GM12892 (cell line): ENCODE results near the gene SOX18.

Source experiments
- DNase-seq: peaks from one replicate; pipeline ENCODE4 v3.0.0; 2011; ENCODE audit not compliant: insufficient read length
- FAIRE-seq: peaks from 2 replicates; lab custom pipeline; 2011; peaks lifted over from hg19 to GRCh38; lab: Jason Lieb, UNC
- POLR2A ChIP-seq: IDR thresholded peaks from 2 replicates; pipeline ENCODE4 v1.6.1; 2011; ENCODE audit warnings: low read depth, low read length, control low read depth
- POLR2AphosphoS5 ChIP-seq: IDR thresholded peaks from 2 replicates; pipeline ENCODE4 v1.6.1; 2011; ENCODE audit warnings: low read depth, low read length, control low read depth
- TAF1 ChIP-seq: IDR thresholded peaks from 2 replicates; pipeline ENCODE4 v1.6.1; 2011; ENCODE audit warnings: low read depth, mild to moderate bottlenecking, control low read depth, low read length, borderline replicate concordance

SOX18 gene

DNA sequence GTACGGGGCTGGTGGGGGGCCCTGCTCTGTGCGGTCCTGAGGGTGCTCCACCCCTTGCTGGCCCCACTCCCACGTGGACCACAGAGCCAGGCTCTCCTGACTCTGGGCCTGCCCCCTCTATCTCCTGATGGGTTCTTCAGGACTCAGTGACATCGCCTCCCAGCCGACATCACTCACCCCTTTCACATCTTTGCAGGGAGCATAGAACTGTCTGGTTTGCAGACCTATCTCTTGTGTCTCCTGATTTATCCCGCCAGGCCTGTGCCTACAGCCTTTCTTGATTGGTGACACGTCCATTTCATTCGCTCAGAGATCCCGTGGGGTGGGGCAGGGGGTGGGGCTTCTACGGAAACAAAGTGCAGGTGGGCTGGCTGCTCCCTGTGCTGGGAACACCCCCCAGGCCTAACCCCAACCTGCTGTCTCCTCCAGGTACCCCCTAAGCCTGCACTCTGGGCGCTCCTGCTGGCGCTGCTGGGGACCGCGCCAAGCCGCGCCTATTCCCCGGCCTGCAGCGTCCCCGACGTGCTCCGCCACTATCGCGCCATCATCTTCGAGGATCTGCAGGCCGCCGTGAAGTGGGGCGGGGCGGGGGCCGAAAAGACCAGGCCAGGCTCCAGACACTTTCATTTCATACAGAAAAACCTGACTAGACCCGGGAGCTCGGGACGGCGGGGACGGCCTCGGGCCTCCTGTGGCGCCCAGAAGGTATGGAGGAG, 11.8 kb downstream of the SOX18 start:
- TF ChIP-seq POLR2A (peak; percentile 55; the same call in 1 of the 2 replicates), TAF1 (no peak), POLR2AphosphoS5 (peak; percentile 62)
- DNase-seq, result no peak
- no peak for FAIRE-seq

DNA sequence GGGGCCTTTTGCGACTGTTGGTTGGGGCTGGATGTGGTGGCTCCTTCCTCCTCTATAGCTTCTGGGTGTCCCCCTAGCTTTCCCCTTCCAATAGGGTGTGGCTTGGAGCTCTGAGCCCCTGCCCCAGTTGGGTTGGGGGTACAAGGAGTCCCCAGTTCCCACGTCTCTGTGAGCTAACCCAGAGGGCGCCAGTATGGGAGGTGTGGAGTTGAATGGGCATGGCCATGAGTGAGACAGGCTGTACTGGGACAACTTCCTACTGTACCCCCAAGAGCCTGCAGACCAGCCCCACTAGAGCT, 12.3 kb downstream of the SOX18 start:
- TF ChIP-seq POLR2A (peak; percentile 15; the same call in 1 of the 2 replicates), POLR2AphosphoS5 (no peak)
- DNase-seq (no peak), FAIRE-seq (no peak)

DNA sequence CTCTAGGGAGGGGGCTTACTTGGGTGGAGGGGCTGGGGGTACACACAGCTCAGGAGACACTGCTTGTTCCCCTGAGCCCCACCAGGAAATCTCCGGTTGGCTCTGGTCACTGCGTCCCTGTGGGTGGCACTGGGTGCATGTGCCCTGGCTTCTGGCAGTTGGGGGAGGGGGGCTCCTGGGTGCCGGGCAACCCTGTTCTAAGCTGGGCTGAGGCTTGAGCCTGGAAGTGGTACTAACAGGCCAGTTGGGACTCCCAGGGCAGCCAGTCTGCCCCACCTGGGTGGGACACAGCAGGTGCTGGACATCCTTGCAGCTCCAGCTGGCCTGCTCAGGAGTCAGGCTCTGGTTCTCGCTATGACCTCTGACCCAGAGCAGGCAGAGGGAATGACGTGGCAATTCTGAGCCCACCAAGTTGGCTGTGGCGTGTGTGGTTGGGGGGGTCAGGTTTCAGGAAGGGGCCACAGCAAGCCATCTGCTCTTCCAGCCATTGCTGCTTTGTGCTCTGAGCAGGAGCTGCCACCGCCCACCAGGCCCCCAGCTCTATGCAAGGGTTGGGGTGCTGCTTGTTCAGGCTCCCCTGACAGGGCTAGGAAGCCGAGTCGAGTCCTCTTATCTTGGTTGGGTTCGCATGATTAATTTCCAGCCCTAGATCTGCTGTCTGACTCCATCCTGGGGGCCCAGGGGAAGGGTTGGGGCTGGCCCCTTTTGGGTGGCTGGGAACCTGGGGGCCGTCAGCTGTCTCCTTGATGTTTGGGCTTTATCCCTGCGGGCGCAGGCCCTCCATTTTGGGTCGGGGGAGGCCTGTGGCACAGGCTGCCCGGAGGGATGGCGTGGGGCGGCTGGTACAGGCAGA, 12.9 kb downstream of the SOX18 start:
- TF ChIP-seq TAF1 (no peak), POLR2A (no peak; the same call in 1 of the 2 replicates), POLR2AphosphoS5 (no peak)
- FAIRE-seq, result no peak
- DNase-seq, result no peak

DNA sequence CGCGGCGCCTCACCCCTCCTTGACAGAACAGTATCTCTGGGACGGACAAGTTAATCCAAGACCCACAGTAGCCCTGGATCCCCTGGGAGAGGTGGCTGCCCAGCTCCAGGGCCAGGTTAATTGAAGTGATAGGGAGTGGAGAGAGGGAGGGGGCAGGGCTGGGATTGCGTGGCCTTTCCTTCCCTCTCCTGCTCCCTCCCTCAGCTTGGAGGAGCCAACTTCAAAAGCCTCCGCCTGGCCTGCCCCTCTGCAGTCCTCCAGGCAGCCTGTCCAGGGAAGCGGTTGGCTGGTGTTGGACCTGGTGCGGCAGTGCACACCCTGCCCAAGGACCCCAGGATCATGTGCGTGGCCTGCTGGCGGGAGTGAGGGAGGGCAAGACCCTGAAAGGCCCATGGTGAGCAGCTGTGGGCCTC, 13.5 kb downstream of the SOX18 start, which contains the start of gene C20orf204:
C20orf204 (plus strand) TSS at position 250 of the 413 bp plus-strand sequence; CDS start at position 392, 142 bp downstream.
- FAIRE-seq, result no peak
- DNase-seq, result no peak
- 0 out of 2 replicates have a peak, but pooled peaks have one; percentile 39 for TF ChIP-seq POLR2A
- TF ChIP-seq TAF1, result no peak

DNA sequence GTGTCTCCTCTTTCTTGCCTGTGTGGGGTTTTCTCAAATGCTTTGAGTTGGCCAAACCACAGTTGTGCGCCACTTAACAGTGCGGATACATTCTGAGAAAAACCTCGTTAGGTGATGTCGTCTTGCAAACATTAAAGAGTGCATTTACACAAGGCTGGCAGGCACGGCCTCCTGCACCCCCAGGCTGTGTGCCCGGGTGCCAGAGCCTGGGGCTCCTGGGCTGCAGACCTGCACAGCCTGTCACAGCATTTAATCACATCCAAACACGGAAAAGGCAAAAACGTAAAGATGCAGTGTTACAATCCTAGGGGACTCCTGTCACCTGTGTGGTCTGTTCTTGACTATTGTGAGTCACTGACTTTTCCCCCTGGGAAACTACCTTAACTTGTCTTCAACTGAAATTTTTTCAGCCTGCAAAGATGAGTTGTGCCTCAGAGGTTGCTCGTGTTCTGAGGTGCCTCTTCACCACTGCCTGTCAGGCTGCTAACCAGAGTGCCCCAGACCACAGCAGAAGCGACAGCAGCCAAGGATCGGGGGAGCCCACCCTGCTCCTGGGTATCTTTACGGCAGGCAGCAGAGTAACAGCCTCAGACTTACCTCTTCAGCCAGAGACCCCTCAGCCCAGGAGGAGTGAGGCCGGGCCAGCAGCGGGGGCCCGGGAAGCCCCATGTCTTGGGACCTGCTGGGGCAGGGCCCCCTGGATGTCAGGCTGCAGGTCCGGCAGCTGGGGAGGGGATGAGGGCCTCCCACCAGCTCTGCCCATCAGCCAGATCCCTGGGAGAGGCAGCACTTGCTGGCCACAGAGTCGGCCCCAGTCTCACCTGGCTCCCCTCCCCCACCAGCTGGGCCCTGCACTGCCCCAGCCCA, 14.1 kb downstream of the SOX18 start:
- FAIRE-seq, result no peak
- peak; percentile 64; the same call in 1 of the 2 replicates for TF ChIP-seq POLR2AphosphoS5
- TF ChIP-seq TAF1, result no peak
- TF ChIP-seq POLR2A, result no peak
- no peak for DNase-seq

DNA sequence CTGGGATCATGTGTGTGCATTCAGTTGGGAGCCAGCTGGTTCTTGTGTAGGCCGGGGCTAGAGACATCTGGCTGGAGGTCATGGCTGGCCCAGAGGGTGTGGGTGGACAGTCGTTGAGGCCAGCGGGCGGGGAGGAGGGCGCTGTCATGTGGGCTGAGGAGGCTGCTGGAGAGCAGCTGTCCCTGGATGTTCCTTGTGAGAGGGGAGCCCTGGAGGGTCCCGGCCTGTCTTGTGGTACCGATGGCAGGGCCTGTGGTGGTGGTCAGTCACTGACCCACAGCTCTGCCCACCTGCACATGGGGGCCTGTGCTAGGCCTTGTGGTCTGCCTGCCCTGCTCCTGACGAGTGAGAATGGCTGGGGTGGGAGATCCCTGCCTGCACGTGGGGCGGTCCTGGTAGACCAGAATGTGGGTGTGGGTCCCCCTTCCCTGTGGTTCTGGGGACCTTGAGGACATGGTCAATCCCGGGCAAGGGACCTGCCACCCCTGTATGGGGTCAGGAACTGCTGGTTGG, 15.4 kb downstream of the SOX18 start:
- no peak for FAIRE-seq
- DNase-seq, result no peak
- TF ChIP-seq POLR2AphosphoS5 (no peak), POLR2A (no peak), TAF1 (no peak)

DNA sequence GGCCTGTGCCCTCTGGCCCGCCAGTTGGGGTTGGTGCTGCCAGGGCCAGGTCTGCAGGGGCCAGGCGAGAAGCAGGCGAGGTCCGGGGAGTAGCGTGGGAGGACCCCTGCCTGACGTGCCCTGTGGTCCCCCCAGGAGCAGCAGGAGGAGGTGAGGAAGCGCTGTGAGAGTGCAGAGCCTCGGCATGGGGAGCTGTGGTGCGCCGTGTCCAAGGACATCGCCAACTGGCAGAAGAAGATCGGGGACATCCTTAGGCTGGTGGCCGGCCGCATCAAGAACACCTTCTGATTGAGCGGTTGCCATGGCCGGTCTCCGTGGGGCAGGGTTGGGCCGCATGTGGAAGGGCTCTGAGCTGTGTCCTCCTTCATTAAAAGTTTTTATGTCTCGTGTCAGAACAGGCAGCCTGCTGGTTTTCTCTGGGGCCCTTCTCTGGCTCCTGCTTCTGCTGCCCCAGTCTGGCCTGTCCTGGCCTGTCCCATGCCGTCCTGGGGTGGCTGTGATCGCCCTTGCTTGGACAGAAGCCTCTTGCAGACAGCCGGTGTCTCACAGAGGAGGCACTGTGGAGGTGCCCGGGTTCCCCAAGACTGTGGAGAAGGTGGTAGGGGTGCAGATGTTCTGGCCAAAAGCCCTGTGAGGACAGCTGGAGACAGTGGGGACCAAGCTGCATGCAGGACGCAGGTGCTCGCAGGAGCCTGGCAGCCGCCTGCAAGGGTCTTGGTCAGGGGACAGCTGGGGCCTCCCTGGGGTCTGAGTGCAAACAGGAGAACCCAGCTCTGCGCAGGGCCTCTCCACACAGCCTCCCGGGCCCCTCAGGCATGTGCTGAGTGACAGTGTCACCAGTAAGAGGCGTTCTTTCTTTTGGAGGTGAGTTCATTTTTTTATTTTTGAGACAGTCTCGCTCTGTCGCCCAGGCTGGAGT, 16.5 kb downstream of the SOX18 start:
- FAIRE-seq (no peak), DNase-seq (no peak)
- TF ChIP-seq POLR2AphosphoS5 (peak; percentile 5; the same call in 1 of the 2 replicates), POLR2A (no peak)

DNA sequence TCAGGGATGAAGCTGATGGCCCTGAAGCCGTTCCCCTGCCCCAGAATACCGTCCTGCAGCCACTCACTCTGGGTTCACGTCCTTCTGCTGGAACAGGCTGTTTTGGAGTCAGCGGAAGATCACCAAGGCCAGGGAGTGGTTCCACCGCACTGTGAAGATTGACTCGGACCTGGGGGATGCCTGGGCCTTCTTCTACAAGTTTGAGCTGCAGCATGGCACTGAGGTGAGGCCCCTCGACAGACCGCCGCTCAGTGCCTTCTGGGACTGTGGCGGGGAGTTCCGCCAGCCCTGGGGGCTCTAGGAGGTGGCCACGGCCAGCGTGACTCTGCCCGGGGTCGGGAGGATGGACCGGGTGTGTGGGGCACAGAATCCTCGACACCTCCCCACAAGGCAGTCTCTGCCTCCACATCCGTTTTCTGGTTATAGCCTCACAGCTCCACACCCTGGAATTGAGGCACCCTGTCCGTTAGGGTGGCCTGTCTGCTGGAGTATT, 17.6 kb downstream of the SOX18 start:
- TF ChIP-seq POLR2A (no peak), TAF1 (no peak), POLR2AphosphoS5 (0 out of 2 replicates have a peak, but pooled peaks have one; percentile 10)
- no peak for FAIRE-seq
- DNase-seq, result no peak

DNA sequence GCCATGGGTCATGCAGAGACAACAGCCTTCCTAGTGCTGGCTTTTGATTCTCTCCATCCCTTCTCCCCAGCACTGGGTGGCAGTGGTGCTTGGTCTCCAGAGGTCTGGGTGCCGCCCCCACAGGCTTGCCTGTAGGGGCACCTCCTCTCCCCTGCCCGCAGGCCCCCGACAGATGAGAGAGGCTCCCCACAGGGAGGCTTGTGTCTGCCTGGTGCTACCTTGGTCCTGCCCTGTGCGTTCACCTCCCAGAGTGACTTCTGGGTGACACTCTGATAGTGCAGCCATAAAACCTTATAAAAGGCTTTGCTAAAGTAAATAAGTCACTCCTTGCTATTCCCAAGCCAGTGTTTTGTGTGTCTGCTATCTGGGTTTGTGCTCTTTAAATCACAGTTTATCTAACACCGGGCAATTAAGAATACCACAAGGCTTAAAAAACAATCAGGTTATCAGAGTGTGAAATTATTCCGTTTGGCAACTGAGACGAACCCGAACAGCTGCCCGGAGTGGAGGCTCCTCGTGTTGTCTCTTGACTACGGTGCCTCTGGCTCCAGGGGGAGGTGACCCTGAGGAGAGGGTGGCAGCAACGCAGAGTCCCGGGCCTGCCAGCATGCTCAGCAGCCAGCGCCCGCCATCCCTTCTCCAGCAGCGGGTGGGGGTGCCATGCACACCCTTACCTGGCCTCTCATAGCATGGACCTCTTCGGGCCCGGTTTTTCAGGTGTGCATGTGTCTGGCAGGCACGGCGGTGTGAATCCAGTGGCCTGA, 18.9 kb downstream of the SOX18 start:
- DNase-seq (no peak), FAIRE-seq (no peak)
- peak; percentile 36; the same call in 1 of the 2 replicates for TF ChIP-seq POLR2AphosphoS5
- no peak for TF ChIP-seq TAF1
